H1 (cell line): Measurements from ENCODE around the gene INTS15. TPM values are rescaled to one million over a fixed set of nuclear protein-coding genes. Genes with fewer than 3 reads are reported as not detected.

Source experiments
- CTCF ChIA-PET: fragments of 300-600 bp; sonication (Branson Sonifier 250); formaldehyde crosslinking; loops from one replicate; lab custom pipeline; 2021; ENCODE audit not compliant: partially characterized antibody; lab: Charles Lee
- POLR2A ChIA-PET: fragments of 300-600 bp; sonication (Branson Sonifier 250); formaldehyde crosslinking; loops from one replicate; lab custom pipeline; 2021; ENCODE audit warnings: inconsistent platforms; ENCODE audit not compliant: partially characterized antibody; lab: Charles Lee
- DNase-seq, 2 experiments: peaks; one replicate each; pipeline versions ENCODE4 v3.0.0 to v3.0.0-alpha.2; 2010 to 2022; ENCODE audit warnings: low spot score in 2 of 2, low read depth in 1 of 2, mixed read lengths in 1 of 2
- FAIRE-seq: peaks from 2 replicates; lab custom pipeline; 2011; peaks lifted over from hg19 to GRCh38; lab: Jason Lieb, UNC
- H2AFZ ChIP-seq: 2 replicates; pipeline ENCODE4 v1.8.1; 2012; ENCODE audit warnings: low read length, inconsistent platforms
- H2AK5ac ChIP-seq: 2 replicates; pipeline ENCODE4 v1.6.1; 2013; ENCODE audit warnings: low read depth, low read length
- H2BK120ac ChIP-seq: replicated peaks from 2 replicates; pipeline ENCODE3; 2013; ENCODE audit warnings: low read depth, low read length, inconsistent platforms
- H2BK12ac ChIP-seq: 2 replicates; pipeline ENCODE4 v1.6.1; 2013; ENCODE audit warnings: low read depth, low read length
- H2BK15ac ChIP-seq: 2 replicates; pipeline ENCODE4 v1.6.1; 2013; ENCODE audit warnings: low read length
- H2BK20ac ChIP-seq: 2 replicates; pipeline ENCODE4 v1.6.1; 2013; ENCODE audit warnings: low read length
- H2BK5ac ChIP-seq: 2 replicates; pipeline ENCODE4 v1.6.1; 2013; ENCODE audit warnings: low read depth, low read length
- H3K14ac ChIP-seq: 2 replicates; pipeline ENCODE4 v1.6.1; 2013; ENCODE audit warnings: inconsistent platforms; ENCODE audit not compliant: insufficient read length
- H3K18ac ChIP-seq: 2 replicates; pipeline ENCODE4 v1.6.1; 2013; ENCODE audit warnings: low read length; ENCODE audit errors: extremely low read depth
- H3K23ac ChIP-seq: 2 replicates; pipeline ENCODE4 v1.6.1; 2013; ENCODE audit warnings: inconsistent platforms; ENCODE audit not compliant: insufficient read length
- H3K23me2 ChIP-seq: 2 replicates; pipeline ENCODE4 v1.6.1; 2013; ENCODE audit warnings: low read depth, low read length
- H3K27ac ChIP-seq: 2 replicates; pipeline ENCODE4 v1.6.1; 2011; ENCODE audit warnings: low read depth, low read length, inconsistent platforms
- H3K27me3 ChIP-seq, 4 experiments: replicated peaks in 1 of 4; 1 replicate in 1 of 4; 2 replicates in 3 of 4; pipeline versions ENCODE4 v1.6.1 to v1.8.1; 2011 to 2013; ENCODE audit warnings: low read length in 3 of 4, mild to moderate bottlenecking in 3 of 4, inconsistent platforms in 2 of 4, mixed read lengths in 2 of 4, moderate library complexity in 1 of 4; ENCODE audit not compliant: control insufficient read depth in 3 of 4, insufficient read depth in 3 of 4; ENCODE audit errors: extremely low read depth in 1 of 4
- H3K36me3 ChIP-seq, 4 experiments: 2 replicates each; pipeline versions ENCODE4 v1.6.1 to v1.8.1; 2011 to 2013; ENCODE audit warnings: mild to moderate bottlenecking in 4 of 4, low read length in 3 of 4, moderate library complexity in 2 of 4, control low read depth in 1 of 4, inconsistent platforms in 1 of 4; ENCODE audit not compliant: insufficient read depth in 4 of 4, control insufficient read depth in 2 of 4
- H3K4ac ChIP-seq: replicated peaks from 2 replicates; pipeline ENCODE3; 2013; ENCODE audit warnings: low read length, low read depth, mixed read lengths, inconsistent platforms; ENCODE audit not compliant: insufficient read length
- H3K4me1 ChIP-seq, 4 experiments: replicated peaks in 1 of 4; 1 replicate in 1 of 4; 2 replicates in 3 of 4; pipeline versions ENCODE4 v1.6.1 to v1.8.1; 2011 to 2013; ENCODE audit warnings: low read length in 3 of 4, inconsistent platforms in 2 of 4, mixed read lengths in 1 of 4; ENCODE audit not compliant: insufficient read depth in 4 of 4, control insufficient read depth in 3 of 4
- H3K4me2 ChIP-seq, 2 experiments: 2 replicates each; pipeline versions ENCODE4 v1.6.1 to v1.8.1; 2011 to 2013; ENCODE audit warnings: low read depth in 2 of 2, low read length in 2 of 2, control low read depth in 1 of 2, inconsistent platforms in 1 of 2, mild to moderate bottlenecking in 1 of 2; ENCODE audit not compliant: insufficient read depth in 1 of 2
- H3K4me3 ChIP-seq, 4 experiments: fragments of 200-600, 300-600 bp in 1 of 4; sonication (generic), shearing (Covaris generic), sonication (Bioruptor Twin) in 1 of 4; 2 replicates each; pipeline versions ENCODE4 v1.5.1 to v1.8.1; 2011 to 2016; ENCODE audit warnings: low read length in 4 of 4, low read depth in 3 of 4, control low read depth in 2 of 4, inconsistent platforms in 2 of 4, mild to moderate bottlenecking in 2 of 4, mixed read lengths in 1 of 4, moderate library complexity in 1 of 4; ENCODE audit not compliant: insufficient read depth in 2 of 4; ENCODE audit errors: extremely low read depth in 1 of 4
- H3K56ac ChIP-seq: replicated peaks from 2 replicates; pipeline ENCODE3; 2013; ENCODE audit warnings: low read depth, mild to moderate bottlenecking, mixed read lengths, low read length, inconsistent platforms; ENCODE audit not compliant: insufficient read length
- H3K79me1 ChIP-seq: 2 replicates; pipeline ENCODE4 v1.6.1; 2013; ENCODE audit warnings: low read depth, low read length, control low read depth
- H3K79me2 ChIP-seq, 2 experiments: 2 replicates each; pipeline versions ENCODE4 v1.6.1 to v1.8.1; 2012 to 2013; ENCODE audit warnings: low read length in 2 of 2, mild to moderate bottlenecking in 2 of 2, inconsistent platforms in 1 of 2; ENCODE audit not compliant: insufficient read depth in 2 of 2, control insufficient read depth in 1 of 2
- H3K9ac ChIP-seq, 4 experiments: replicated peaks in 1 of 4; 1 replicate in 1 of 4; 2 replicates in 3 of 4; pipeline versions ENCODE4 v1.6.1 to v1.8.1; 2011 to 2013; ENCODE audit warnings: low read depth in 3 of 4, low read length in 3 of 4, control low read depth in 2 of 4, mild to moderate bottlenecking in 2 of 4, moderate library complexity in 2 of 4, inconsistent platforms in 1 of 4; ENCODE audit errors: extremely low read depth in 1 of 4
- H3K9me3 ChIP-seq, 2 experiments: 2 replicates each; pipeline versions ENCODE4 v1.6.1 to v1.8.1; 2012 to 2013; ENCODE audit warnings: mild to moderate bottlenecking in 2 of 2, moderate library complexity in 2 of 2, control low read depth in 1 of 2, inconsistent platforms in 1 of 2, low read depth in 1 of 2, low read length in 1 of 2, mixed read lengths in 1 of 2; ENCODE audit not compliant: insufficient read depth in 2 of 2
- H4K20me1 ChIP-seq, 2 experiments: replicated peaks in 1 of 2; 2 replicates each; pipeline versions ENCODE3 to v1.8.1; 2011 to 2013; ENCODE audit warnings: inconsistent platforms in 2 of 2, low read length in 2 of 2, mild to moderate bottlenecking in 1 of 2; ENCODE audit not compliant: insufficient read depth in 2 of 2, control insufficient read depth in 1 of 2
- H4K5ac ChIP-seq: 2 replicates; pipeline ENCODE4 v1.6.1; 2013; ENCODE audit warnings: low read length, low read depth, mixed read lengths, inconsistent platforms; ENCODE audit not compliant: insufficient read length
- H4K8ac ChIP-seq: 2 replicates; pipeline ENCODE4 v1.8.0; 2013; ENCODE audit warnings: mild to moderate bottlenecking, moderate library complexity, low read length, inconsistent platforms; ENCODE audit not compliant: insufficient read depth; ENCODE audit errors: extremely low read depth
- H4K91ac ChIP-seq: replicated peaks from 2 replicates; pipeline ENCODE3; 2013; ENCODE audit warnings: low read length, mixed read lengths, inconsistent platforms; ENCODE audit not compliant: insufficient read length
- BRCA1 ChIP-seq: IDR thresholded peaks from 2 replicates; pipeline ENCODE4 v1.6.1; 2012; ENCODE audit warnings: low read depth, low read length, improper control_type of control experiment
- CHD2 ChIP-seq: IDR thresholded peaks from 2 replicates; pipeline ENCODE4 v1.6.1; 2012; ENCODE audit warnings: low read length, improper control_type of control experiment
- CREB1 ChIP-seq: IDR thresholded peaks from 2 replicates; pipeline ENCODE4 v1.6.1; 2012; ENCODE audit warnings: inconsistent platforms
- JUN ChIP-seq: IDR thresholded peaks from 2 replicates; pipeline ENCODE4 v1.6.1; 2011; ENCODE audit warnings: low read depth, mild to moderate bottlenecking, improper control_type of control experiment, low read length
- KDM4A ChIP-seq: IDR thresholded peaks from one replicate; pipeline ENCODE4 v1.7.1; 2012; ENCODE audit warnings: low read depth, mild to moderate bottlenecking, moderate library complexity, low read length, inconsistent platforms; ENCODE audit not compliant: severe bottlenecking
- NRF1 ChIP-seq: IDR thresholded peaks from 2 replicates; pipeline ENCODE4 v1.6.1; 2011; ENCODE audit warnings: mild to moderate bottlenecking, low read depth, low read length, improper control_type of control experiment
- POLR2A ChIP-seq, 2 experiments: IDR thresholded peaks; 1 replicate in 1 of 2; 2 replicates in 1 of 2; pipeline ENCODE4 v1.6.1; 2011; ENCODE audit warnings: low read depth in 2 of 2, low read length in 2 of 2, mild to moderate bottlenecking in 2 of 2; ENCODE audit errors: control extremely low read depth in 1 of 2
- SIX5 ChIP-seq: IDR thresholded peaks from 2 replicates; pipeline ENCODE4 v1.6.1; 2011; ENCODE audit warnings: mild to moderate bottlenecking, low read depth, low read length
- SP1 ChIP-seq: IDR thresholded peaks from 2 replicates; pipeline ENCODE4 v1.6.1; 2011; ENCODE audit warnings: low read depth, low read length
- ZNF274 ChIP-seq: IDR thresholded peaks from 2 replicates; pipeline ENCODE4 v1.7.0; 2012; ENCODE audit warnings: low read length, borderline replicate concordance; ENCODE audit errors: extremely low read depth
- WGBS, 2 experiments: shearing (Covaris generic) in 1 of 2; methylation state at CpG; one replicate each; pipeline versions ENCODE4 v1.1.6 to v1.1.7; 2013 to 2015; ENCODE audit warnings: low lambda C conversion rate in 2 of 2, mixed read lengths in 2 of 2, inconsistent platforms in 1 of 2, low coverage in 1 of 2, missing lambda C conversion rate in 1 of 2; ENCODE audit not compliant: insufficient replicate concordance in 2 of 2, insufficient coverage in 1 of 2, insufficient read length in 1 of 2; ENCODE audit errors: extremely low coverage in 1 of 2, missing lambda C conversion rate in 1 of 2; 5-methylcytosine and 5-hydroxymethylcytosine counted together
- polyA plus RNA-seq, 7 experiments: library from polyadenylated mRNA; depleted of rRNA in 3 of 7; stranded (reverse) in 5 of 7; unstranded in 2 of 7; fragments of >200 nt in 5 of 7; fragments of 200-250 nt in 2 of 7; gene quantifications; 1 replicate in 5 of 7; 2 replicates in 1 of 7; 4 replicates in 1 of 7; pipeline versions ENCODE4 v1.2.1 to v1.2.3, GENCODE V29; 2011 to 2013; ENCODE audit warnings: missing spikeins in 2 of 7, mixed read lengths in 2 of 7
- total RNA-seq: library from RNA; stranded (reverse); fragmentation: NEBNext Ultra II Directional; extraction: Animal tissue kit (Norgen Biotek cat#: 25700); gene quantifications from 2 replicates; pipeline ENCODE4 v1.2.1, GENCODE V29; 2021
- TF ChIP-seq, protein P1 (sequence below), 3 experiments: IDR thresholded peaks; 1 replicate in 2 of 3; 2 replicates in 1 of 3; pipeline versions ENCODE4 v1.5.1 to v1.6.1; 2011; ENCODE audit warnings: low read length in 3 of 3, mild to moderate bottlenecking in 3 of 3, inconsistent platforms in 2 of 3, low read depth in 1 of 3, moderate library complexity in 1 of 3; ENCODE audit not compliant: insufficient read depth in 1 of 3; ENCODE audit errors: control extremely low read depth in 1 of 3

Gene INTS15
- total and polyA plus RNA-seq, 2 of the 8 experiments (the other 6 are each of a cell fraction or from before 2014, with no cell fraction given) = 23.0 to 25.7 TPM

DNA sequence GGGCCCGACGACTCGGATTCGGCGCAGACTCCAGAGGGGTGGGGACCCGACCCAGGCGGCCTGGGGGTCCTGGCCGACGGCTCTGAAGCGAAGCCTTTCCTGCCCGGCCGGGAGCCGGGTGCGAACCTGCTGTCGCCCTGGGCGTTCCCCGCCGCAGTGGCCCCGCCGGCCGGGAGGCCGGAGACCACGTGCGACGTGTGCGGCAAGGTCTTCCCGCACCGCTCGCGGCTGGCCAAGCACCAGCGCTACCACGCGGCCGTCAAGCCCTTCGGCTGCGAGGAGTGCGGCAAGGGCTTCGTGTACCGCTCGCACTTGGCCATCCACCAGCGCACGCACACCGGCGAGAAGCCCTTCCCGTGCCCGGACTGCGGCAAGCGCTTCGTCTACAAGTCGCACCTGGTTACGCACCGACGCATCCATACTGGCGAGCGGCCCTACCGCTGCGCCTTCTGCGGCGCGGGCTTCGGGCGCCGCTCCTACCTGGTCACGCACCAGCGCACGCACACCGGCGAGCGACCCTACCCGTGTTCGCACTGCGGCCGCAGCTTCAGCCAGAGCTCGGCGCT is 62.7 kb downstream of the INTS15 start:
- Histone ChIP-seq H4K5ac (no peak overlapping the region), H2BK5ac (no peak overlapping the region), H3K27me3 (no peaks in the 10 kb centered on the region), H3K9me3 (no peaks in the 10 kb centered on the region; a peak in 1 of 4 replicates), H3K4ac (no peak overlapping the region), H3K36me3 (peaks cover 0 to 30% (median 2%) of the 10 kb centered on the region in 4 experiments; a peak in 3 of 8 replicates), H4K8ac (no peak overlapping the region), H3K79me2 (no peaks in the 10 kb centered on the region), H2BK120ac (no peak overlapping the region), H3K23me2 (no peaks in the 10 kb centered on the region), H2BK12ac (no peak overlapping the region), H3K4me1 (no peaks in the 10 kb centered on the region), H4K20me1 (peaks cover 0 to 3% of the 10 kb centered on the region in 2 experiments), H3K18ac (no peak overlapping the region), H3K9ac (no peak overlapping the region), H2AFZ (no peak overlapping the region), H3K56ac (no peak overlapping the region), H3K4me3 (no peak overlapping the region), H2AK5ac (no peak overlapping the region), H3K23ac (no peak overlapping the region), H3K27ac (no peak overlapping the region), H4K91ac (no peak overlapping the region), H2BK15ac (no peak overlapping the region), H3K79me1 (no peaks in the 10 kb centered on the region; the same call in 1 of the 2 replicates), H2BK20ac (no peak overlapping the region), H3K4me2 (no peak overlapping the region), H3K14ac (no peak overlapping the region)
- TF ChIP-seq KDM4A (no peak), SP1 (no peak), BRCA1 (no peak), CHD2 (no peak), CREB1 (no peak), JUN (no peak), NRF1 (no peak), POLR2A (IDR thresholded peaks at IDR 0.05; ENCODE audit: control extremely low read depth in 1 of 2, low read depth in 2 of 2, low read length in 2 of 2) (no peak), ZNF274 (no peak), SIX5 (no peak)
- TF ChIP-seq, protein P1, sequence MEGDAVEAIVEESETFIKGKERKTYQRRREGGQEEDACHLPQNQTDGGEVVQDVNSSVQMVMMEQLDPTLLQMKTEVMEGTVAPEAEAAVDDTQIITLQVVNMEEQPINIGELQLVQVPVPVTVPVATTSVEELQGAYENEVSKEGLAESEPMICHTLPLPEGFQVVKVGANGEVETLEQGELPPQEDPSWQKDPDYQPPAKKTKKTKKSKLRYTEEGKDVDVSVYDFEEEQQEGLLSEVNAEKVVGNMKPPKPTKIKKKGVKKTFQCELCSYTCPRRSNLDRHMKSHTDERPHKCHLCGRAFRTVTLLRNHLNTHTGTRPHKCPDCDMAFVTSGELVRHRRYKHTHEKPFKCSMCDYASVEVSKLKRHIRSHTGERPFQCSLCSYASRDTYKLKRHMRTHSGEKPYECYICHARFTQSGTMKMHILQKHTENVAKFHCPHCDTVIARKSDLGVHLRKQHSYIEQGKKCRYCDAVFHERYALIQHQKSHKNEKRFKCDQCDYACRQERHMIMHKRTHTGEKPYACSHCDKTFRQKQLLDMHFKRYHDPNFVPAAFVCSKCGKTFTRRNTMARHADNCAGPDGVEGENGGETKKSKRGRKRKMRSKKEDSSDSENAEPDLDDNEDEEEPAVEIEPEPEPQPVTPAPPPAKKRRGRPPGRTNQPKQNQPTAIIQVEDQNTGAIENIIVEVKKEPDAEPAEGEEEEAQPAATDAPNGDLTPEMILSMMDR (IDR thresholded peaks at IDR 0.05; ENCODE audit: control extremely low read depth in 1 of 3, insufficient read depth in 1 of 3, low read depth in 1 of 3, low read length in 3 of 3) = no peak
- ChIA-PET CTCF (no interaction called here), POLR2A (interaction anchor here (0.8 kb wide), 1 partner anchor 55 kb away, joined by 3 read pairs; no protein-coding TSS in a partner anchor)
- FAIRE-seq (no peak), DNase-seq (no peak)
- WGBS, 2 experiments = 95% methylated on average over 60 of the region's 75 CpGs; no CpG with 5 or more reads in 1 of the 2 experiments
